ENCODE measurements around the gene ENTPD6.

ENTPD6 gene

DNA sequence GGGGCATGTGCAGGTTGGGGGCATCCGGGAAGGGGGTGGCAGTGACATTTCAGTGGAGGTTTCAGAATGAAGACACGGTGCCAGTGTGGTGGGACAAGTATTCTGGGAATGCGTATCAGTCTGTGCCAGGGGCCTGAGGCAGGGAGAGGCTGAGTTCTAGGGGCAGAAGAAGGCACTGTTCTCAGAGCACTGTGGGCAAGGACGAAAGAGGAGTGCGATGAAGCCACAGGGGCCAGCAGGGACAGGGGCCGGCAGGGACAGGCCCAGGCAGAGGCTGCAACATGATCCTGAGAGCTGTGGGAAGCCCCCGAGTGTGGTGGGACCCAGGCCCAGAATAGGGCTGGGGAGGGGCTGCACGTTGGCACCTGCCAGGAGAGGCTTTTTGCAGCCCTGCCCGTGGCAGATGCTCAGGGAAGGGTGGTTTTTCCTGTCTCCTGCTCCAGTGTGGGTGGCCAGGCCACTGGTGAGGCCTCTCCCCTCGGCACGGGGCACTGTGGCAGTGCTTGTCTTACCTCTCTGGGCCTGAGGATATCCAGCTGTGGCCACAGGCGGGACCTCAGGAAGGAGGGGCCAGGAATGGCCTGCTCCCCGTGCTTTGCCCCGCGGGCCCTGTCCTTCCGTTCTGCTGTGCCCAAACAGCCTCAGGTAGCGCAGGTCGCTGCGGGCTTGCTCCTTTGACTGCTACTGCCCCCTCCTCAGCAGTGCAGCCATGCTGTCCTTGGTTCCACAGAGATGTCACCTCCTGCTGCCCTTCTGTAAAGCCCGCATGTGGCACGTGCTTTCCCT is 10.0 kb downstream of the ENTPD6 start:
- no peak for DNase-seq

DNA sequence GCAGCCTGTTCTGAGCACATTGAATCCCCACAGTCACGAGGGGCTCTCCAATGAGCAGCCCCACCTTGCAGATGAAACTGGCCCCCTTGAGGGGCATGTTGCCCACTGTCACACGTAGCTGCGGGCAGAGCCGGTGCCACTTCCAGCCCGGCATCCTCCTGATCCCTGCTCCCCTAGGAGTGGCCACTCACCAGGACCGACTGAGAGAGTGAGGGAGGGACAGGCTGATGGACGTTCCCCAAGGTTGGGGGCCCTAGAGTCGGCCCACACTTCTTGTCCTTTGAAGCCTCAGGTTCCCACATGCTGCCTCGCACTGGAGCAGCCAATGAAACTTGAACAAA is 10.5 kb downstream of the ENTPD6 start:
- in situ Hi-C loops (cut with MboI; ENCODE audit: low pct_unique_long_range_greater_than_20kb, low sequenced_read_pairs): no loop called here
- DNase-seq: no peak

More for the DNA sequence above, 10.0 kb downstream of the ENTPD6 start:
- in situ Hi-C loops (cut with MboI; ENCODE audit: low pct_unique_long_range_greater_than_20kb, low sequenced_read_pairs): no loop called here

DNA sequence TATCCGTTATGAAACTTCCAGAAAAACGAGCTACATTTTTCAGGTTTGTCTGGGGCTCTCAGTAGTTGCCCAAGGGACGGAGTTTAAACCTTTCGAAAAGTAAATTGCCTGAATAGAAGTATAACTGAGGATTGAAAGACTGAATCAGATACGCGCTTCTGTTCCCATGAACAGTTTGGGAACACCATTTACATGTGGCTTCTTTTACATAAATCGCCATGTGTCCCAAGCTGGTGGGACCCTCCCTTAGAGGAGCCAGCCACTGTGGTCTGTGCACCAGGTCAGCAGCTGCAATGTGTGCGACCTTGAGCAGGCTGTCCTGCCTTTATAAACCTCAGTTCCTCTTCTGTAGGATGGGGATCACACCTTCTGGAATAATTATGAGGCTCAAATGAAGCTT is 11.0 kb downstream of the ENTPD6 start:
- in situ Hi-C loops (cut with MboI; ENCODE audit: low pct_unique_long_range_greater_than_20kb, low sequenced_read_pairs): no loop called here
- DNase-seq: no peak

DNA sequence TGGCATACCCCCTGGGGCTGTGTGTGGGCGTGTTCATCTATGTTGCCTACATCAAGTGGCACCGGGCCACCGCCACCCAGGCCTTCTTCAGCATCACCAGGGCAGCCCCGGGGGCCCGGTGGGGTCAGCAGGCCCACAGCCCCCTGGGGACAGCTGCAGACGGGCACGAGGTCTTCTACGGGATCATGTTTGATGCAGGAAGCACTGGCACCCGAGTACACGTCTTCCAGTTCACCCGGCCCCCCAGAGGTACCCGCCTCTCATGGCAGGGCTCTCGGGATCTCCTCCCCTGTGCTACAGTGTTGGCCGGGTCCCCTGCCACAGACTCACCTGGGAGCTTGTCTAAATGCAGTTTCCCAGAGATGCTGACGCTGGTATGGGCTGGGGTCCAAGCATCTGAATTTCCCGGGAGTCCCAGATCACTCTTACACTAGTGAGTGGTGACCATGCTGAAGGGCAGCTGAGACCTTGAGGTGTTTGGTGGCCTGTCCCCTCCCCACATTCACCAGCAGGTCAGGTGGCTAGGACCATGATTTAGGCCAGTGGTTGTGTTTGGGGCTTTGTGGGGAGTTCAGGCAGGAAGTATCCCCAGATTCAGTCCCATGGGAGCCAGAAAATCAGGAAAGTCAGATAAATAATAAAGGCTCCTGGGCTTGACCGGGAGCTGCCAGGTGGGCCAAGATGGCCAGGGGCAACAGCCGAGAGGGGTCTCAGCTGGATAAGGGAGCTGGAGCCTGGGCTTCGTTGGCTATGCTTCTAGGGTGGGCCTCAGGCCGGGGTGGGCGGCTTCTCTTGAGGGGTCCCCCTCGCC is 11.8 kb downstream of the ENTPD6 start:
- in situ Hi-C loops (cut with MboI; ENCODE audit: low pct_unique_long_range_greater_than_20kb, low sequenced_read_pairs): no loop called here

DNA sequence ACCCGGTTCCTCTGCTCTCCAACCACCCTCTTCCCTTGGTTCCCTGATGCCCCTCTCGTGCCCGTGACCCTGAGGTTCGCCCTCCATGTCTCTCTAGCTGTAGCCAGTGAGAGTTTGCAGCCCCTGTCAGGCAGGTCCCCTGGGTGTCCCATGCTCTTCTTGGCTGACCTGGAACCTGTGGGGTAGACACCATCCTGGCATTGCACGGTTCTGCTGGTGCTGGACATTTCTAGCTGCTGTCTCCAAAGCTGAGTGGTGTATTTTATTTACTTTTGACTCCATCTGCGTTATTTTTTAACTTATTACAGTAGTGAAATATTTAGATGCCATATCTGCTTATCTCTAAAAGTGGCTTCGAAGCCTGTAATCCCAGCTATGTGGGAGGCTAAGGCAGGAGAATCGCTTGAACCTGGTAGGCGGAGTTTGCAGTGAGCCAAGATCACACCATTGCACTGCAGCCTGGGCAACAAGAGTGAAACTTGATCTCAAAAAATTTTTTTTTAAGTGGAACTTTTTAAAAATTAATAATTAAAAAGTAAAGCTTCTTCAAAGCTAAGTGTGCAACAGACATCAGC is 12.5 kb downstream of the ENTPD6 start:
- in situ Hi-C loops (cut with MboI; ENCODE audit: low pct_unique_long_range_greater_than_20kb, low sequenced_read_pairs): no loop called here
- DNase-seq: no peak

More for the DNA sequence above, 11.8 kb downstream of the ENTPD6 start:
- DNase-seq: no peak

DNA sequence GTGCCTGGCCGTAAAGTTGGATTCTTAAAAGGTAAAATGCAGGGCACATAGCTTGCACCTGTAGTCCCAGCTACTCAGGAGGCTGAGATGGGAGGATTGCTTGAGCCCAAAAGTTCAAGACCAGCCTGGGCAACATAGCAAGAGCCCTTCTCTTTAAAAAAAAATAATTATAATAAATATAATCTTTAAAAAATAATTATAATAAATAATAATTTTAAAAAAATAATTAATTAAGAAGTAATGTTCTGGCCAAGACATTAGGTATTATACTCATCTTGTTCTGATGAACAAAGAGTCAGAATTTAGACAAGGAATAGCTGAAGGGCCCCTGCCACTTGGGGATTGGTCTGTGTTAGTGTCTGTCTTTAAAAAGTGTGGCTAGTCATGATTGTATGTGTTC is 13.9 kb downstream of the ENTPD6 start:
- in situ Hi-C loops (cut with MboI; ENCODE audit: low pct_unique_long_range_greater_than_20kb, low sequenced_read_pairs): no loop called here
- DNase-seq: no peak

DNA sequence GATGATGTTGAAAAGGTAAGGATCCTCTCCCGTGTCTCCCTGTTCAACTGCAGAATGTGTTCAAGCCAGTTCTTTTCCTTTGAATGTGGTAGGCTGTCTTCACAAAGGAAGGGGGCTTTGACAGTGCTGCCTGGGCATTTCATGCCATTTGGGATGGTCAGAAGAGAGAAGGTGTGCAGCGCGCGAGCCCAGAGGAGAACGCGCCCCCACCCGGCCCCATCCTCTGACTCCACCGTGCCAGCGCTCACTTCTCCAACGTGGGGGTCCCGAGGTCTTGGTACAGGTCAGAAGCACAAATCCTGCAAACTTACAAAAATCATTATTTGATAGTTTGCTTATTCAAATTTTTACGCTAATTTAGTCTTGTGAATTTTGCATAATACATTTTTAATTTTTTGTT is 14.4 kb downstream of the ENTPD6 start:
- DNase-seq: no peak
- in situ Hi-C loops (cut with MboI; ENCODE audit: low pct_unique_long_range_greater_than_20kb, low sequenced_read_pairs): no loop called here

DNA sequence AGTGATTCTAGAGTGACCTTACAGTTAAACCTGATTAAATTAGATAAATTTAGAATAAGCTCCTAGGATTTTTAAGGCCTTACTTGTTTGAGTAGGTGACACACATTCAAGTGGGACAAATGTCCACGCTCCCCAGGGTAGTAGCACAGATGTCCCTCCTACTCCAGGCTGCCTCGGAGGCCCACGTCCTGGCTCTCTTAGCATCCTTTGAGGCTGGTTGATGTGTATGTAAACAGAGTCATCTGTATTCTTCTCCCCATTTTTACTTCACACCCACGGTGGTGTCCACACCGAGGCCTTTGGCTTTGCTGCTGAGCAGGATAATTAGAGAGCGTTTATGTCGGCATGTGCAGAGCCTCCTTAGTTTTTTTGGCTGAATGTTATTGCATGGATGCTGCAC is 15.8 kb downstream of the ENTPD6 start:
- no peak for DNase-seq
- in situ Hi-C loops (cut with MboI; ENCODE audit: low pct_unique_long_range_greater_than_20kb, low sequenced_read_pairs): no loop called here

DNA sequence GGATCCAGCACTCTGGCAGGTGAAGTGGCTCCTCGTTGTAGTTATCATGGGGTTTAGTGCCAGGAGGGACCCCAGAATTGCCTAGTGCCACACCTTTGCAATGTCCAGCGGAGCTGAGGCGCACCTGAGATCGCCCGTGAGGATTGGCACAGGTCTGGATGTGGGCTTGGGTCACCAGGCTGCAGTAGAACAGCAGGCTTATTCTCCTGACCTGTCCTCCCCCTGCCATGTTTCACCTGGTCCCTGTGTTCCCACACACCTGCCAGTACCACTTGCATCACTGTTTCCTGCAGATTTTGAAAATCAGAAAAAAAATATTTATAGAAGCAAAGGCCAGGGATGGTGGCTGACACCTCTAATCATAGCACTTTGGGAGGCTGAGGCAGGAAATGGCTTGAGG is 16.7 kb downstream of the ENTPD6 start:
- no peak for DNase-seq
- in situ Hi-C loops (cut with MboI; ENCODE audit: low pct_unique_long_range_greater_than_20kb, low sequenced_read_pairs): no loop called here

DNA sequence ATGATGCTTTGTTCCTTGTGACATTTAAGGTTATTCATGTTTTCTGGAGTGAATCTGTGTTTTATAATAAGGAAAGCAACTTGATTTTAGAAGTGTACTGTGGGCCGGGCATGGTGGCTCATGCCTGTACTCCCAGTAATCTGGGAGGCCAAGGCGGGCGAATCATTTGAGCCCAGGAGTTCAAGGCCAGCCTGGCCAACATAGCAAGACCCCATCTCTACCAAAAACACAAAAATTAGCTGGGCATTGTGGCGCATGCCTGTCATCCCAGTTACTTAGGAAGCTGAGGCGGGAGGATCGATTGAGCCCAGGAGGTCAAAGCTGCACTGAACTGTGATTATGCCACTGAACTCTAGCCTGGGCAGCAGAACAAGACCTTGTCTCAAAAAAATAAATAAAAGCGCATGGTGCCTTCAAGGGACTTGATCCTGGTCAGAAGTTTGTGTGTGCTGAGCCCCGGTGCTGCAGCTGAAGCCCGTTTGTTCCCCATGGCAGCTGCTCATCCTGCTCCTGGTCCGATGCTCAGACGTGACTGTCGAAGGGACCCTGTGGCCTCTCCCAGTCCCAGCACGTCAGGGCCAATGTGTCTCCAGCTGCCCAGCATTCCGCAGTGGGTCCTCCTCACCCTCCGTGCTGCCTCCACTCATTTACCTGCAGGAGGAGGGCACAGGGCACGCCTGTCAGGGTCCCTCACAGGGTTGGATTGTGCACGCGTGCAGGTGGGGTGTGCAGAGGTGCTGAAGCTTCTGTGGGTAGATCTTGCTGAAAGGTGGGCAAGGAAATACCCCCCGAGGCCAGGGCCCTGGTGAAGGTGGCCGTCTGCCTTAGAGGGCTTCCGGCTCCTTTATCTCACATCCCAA is 18.3 kb downstream of the ENTPD6 start:
- in situ Hi-C loops (cut with MboI; ENCODE audit: low pct_unique_long_range_greater_than_20kb, low sequenced_read_pairs): no loop called here
- no peak for DNase-seq

DNA sequence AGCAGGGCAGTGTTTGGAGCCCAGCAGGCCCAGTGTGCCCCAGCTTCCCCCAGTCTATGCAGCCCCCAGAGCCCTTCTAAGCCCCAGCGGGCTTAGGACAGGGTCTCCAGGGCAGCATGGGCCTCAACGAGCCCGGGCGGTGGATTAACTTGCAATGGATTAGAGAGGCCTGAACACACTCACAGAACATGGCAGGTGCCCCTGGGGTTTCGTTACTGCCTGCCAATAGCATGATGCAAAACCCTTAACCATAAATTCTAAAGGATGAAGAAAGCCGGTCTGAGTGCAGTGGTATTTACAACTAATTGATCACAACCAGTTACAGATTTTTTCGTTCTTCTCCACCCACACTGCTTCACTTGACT is 18.9 kb downstream of the ENTPD6 start:
- no peak for DNase-seq
- in situ Hi-C loops (cut with MboI; ENCODE audit: low pct_unique_long_range_greater_than_20kb, low sequenced_read_pairs): no loop called here

DNA sequence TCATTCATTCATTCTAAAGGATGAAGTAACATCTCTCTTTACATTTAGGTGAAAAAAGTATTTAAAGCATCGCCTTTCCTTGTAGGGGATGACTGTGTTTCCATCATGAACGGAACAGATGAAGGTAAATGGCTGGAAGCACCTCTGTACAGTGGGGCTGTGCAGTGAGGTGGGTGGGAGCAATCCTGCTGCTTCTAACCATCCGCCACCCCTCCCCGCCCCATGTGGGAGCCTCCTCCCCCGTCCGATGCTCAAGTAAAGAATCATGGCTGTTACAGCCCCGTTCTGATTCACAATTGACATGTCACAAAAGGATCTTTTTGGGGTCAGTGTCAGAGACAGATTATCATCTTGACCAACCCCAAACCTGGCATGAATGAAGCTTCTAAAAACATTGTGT is 19.3 kb downstream of the ENTPD6 start:
- in situ Hi-C loops (cut with MboI; ENCODE audit: low pct_unique_long_range_greater_than_20kb, low sequenced_read_pairs): no loop called here
- no peak for DNase-seq

DNA sequence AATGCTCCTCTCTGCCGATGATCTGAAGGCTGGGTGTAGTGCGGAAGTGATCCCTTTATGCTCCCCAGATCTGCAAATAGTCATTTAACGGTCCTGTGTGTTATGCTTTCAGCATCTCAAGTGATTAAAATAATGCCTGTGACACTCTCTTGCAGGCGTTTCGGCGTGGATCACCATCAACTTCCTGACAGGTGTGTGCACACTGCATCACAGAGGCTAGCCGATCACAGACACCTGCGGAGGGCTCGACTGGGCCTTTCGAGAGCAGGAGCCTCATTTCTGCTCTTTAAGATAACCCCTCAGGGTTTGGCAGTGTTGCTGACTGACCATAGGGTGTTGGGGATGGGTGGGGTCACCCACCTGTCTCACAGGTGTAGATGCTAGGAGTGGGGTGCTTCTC is 20.0 kb downstream of the ENTPD6 start:
- in situ Hi-C loops (cut with MboI; ENCODE audit: low pct_unique_long_range_greater_than_20kb, low sequenced_read_pairs): no loop called here
- no peak for DNase-seq

DNA sequence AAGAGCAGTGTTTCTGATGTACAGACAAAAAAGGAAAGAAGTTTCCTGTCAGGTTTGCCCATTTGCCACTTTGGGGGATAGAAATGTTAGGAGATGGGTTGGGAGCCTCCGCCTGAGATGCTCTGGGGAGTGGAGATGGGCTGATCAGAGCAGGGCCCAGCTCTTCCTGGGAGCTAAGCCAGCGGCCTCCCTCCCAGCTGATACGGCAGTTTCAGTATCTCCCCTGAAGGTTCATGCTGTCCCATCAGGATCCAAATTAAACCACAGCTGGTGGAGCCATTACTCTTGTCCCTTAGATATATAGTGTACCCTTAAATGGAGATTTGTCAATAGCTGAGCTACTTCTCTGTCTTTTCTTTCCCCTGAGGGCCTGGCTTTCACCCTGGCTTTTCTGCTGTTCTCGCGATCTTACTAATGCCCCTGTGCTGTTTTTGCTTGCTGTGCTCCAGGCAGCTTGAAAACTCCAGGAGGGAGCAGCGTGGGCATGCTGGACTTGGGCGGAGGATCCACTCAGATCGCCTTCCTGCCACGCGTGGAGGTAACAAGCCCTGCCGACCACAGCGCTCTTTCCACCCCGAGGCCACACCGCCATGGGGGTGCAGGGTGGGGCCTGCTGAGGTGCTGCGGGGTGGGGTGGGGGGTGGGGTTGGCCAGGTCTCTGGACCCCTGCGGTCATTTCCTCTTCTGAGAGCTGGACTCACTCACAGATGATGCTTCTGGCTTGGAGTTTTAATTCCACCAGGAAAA is 20.9 kb downstream of the ENTPD6 start:
- DNase-seq: no peak
- in situ Hi-C loops (cut with MboI; ENCODE audit: low pct_unique_long_range_greater_than_20kb, low sequenced_read_pairs): no loop called here

DNA sequence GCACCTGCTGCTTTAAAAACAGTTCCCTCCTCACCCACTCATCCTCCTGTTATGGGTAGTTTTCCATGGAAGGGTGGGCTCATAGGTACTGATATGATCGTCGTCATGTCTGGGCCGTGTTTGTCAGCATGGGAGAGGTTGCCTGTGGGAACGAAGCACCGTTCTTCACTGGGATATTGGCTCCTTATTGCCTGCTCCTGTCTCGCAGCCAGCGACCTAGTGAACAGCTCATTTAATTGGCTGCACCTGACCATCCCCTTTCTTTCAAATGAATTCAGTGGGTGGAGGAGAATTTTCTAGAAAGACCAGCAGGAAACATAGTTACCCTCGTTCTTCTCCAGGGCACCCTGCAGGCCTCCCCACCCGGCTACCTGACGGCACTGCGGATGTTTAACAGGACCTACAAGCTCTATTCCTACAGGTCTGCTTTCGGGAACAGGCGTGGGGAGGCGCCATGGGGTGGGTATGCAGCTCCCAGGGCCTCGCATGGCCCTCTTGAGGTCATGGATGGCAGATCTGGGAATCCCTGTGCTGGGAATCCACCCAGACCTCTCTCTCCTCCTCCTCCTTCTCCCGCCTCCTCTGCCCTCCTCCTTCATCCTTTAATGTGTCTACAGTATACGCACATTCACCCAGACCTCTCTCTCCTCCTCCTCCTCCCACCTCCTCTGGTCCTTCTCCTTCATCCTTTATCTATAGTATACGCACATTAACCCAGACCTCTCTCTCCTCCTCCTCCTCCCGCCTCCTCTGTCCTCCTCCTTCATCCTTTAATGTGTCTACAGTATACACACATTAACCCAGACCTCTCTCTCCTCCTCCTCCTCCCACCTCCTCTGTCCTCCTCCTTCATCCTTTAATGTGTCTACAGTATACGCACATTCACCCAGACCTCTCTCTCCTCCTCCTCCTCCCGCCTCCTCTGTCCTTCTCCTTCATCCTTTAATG is 21.9 kb downstream of the ENTPD6 start:
- in situ Hi-C loops (cut with MboI; ENCODE audit: low pct_unique_long_range_greater_than_20kb, low sequenced_read_pairs): no loop called here
- no peak for DNase-seq

DNA sequence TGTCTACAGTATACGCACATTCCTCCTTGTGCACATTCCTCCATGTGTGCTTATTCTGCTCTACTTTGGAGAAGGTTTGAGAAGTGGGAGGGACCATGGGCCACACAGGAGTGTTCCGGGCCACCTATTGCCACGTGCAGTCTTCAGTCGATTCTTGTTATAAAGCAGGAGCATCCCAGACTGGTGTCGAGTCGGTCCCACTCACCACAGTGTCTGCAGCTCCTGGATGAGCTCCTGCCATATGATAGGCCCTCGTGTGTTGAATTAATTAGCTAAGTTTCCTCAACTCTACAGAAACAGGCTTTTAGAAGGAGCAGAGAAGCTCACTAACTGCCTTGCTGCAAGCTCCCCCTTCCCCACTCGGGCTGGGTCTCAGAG is 22.6 kb downstream of the ENTPD6 start:
- in situ Hi-C loops (cut with MboI; ENCODE audit: low pct_unique_long_range_greater_than_20kb, low sequenced_read_pairs): no loop called here

DNA sequence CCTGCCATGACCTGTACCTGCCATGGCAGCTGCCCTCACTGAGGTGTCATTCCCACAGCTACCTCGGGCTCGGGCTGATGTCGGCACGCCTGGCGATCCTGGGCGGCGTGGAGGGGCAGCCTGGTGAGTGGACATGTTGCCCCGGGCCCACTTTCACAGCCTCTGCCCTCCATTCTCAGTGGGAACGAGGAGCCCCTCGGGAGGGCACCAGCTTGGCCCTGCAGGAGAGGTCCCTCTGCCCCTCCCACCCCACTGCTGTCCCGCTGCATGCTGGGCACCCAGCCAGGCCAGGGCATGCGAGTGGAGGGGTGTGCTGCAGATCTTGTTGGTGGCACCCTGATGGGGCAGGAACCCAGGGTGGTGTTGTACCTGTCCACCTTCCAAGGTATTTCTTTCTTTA is 23.0 kb downstream of the ENTPD6 start:
- DNase-seq: no peak
- in situ Hi-C loops (cut with MboI; ENCODE audit: low pct_unique_long_range_greater_than_20kb, low sequenced_read_pairs): no loop called here

More for the DNA sequence above, 22.6 kb downstream of the ENTPD6 start:
- DNase-seq: no peak

DNA sequence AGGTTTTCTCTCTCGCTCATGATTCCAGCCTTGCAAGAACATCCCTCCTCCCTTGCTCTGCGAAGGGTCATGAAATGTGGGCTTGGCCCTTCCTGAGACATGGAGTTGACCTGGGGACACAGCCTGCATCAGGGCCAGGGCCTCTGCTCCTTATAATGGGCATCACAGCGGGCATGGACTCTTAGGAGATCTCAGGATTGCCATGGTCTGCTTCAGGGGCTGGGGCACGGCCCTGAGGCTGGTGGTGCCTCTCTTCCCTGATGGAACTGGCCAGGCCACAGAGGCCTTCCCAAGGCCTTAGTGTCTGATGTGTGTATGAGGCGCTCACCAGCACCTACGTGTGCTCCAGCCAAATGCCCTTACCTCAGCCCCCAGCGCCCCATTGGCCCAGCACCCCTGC is 23.9 kb downstream of the ENTPD6 start:
- in situ Hi-C loops (cut with MboI; ENCODE audit: low pct_unique_long_range_greater_than_20kb, low sequenced_read_pairs): no loop called here
- DNase-seq: no peak

Data from KBM-7 (cell line).